Activated B cell treated with CpG ODN at 0.5 μM for 24 hours (primary cell): ENCODE results near the gene PRAMEF2. TPM values are rescaled to one million over a fixed set of nuclear protein-coding genes. Genes with fewer than 3 reads are reported as not detected.
"Not testable (repeated sequence)": the region's sequence is repeated elsewhere in the genome, so short reads cannot be mapped to it uniquely, and the experiment has no call there.

Experiments used
- ATAC-seq: fragments of 200-7000 bp; cut with Tn5 transposase; one replicate; pipeline ENCODE4 v1.10.0; 2021; ENCODE audit warnings: low read depth, mild to moderate bottlenecking, moderate library complexity
- CTCF ChIA-PET: fragments of 350-600 bp; sonication (Branson Sonifier 250); formaldehyde crosslinking; loops from one replicate; lab custom pipeline; 2021; ENCODE audit warnings: antibody characterized with exemption; lab: Charles Lee
- POLR2A ChIA-PET: fragments of 350-600 bp; sonication (Branson Sonifier 250); formaldehyde crosslinking; loops from one replicate; lab custom pipeline; 2021; ENCODE audit warnings: antibody characterized with exemption; lab: Charles Lee
- DNase-seq: peaks from one replicate; pipeline ENCODE4 v3.0.0; 2022
- H3K27ac Mint-ChIP-seq: one replicate; pipeline ENCODE4 v1.8.0; 2020; ENCODE audit warnings: mixed read lengths
- H3K27me3 Mint-ChIP-seq: one replicate; pipeline ENCODE4 v1.8.0; 2021; ENCODE audit warnings: mixed read lengths
- H3K36me3 Mint-ChIP-seq: one replicate; pipeline ENCODE4 v1.8.0; 2021; ENCODE audit warnings: low read depth, mixed read lengths
- H3K4me1 Mint-ChIP-seq: one replicate; pipeline ENCODE4 v1.8.0; 2021; ENCODE audit warnings: mixed read lengths
- H3K4me3 Mint-ChIP-seq: one replicate; pipeline ENCODE4 v1.8.0; 2020; ENCODE audit warnings: mild to moderate bottlenecking, mixed read lengths
- H3K9me3 Mint-ChIP-seq: one replicate; pipeline ENCODE4 v1.8.0; 2020; ENCODE audit warnings: mixed read lengths
- intact Hi-C: fragments of 100-400 bp; cut with micrococcal nuclease; formaldehyde crosslinking; loops from one replicate; pipeline ENCODE4 v1.15.1; 2024
- total RNA-seq: library from RNA; stranded (reverse); gene quantifications from 2 replicates; pipeline ENCODE4 v1.2.3, GENCODE V29; 2022
- TF ChIP-seq, protein P1 (sequence below): fragments of 200-600 bp; IDR thresholded peaks from one replicate; pipeline ENCODE4 v1.8.0; 2022; ENCODE audit warnings: antibody characterized with exemption, mild to moderate bottlenecking

PRAMEF2 gene, protein sequence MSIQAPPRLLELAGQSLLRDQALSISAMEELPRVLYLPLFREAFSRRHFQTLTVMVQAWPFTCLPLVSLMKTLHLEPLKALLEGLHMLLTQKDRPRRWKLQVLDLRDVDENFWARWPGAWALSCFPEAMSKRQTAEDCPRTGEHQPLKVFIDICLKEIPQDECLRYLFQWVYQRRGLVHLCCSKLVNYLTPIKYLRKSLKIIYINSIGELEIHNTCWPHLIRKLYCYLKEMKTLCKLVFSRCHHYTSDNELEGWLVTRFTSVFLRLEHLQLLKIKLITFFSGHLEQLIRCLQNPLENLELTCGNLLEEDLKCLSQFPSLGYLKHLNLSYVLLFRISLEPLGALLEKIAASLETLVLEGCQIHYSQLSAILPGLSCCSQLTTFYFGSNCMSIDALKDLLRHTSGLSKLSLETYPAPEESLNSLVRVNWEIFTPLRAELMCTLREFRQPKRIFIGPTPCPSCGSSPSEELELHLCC
- total RNA-seq, result not detected in 2 replicates

DNA sequence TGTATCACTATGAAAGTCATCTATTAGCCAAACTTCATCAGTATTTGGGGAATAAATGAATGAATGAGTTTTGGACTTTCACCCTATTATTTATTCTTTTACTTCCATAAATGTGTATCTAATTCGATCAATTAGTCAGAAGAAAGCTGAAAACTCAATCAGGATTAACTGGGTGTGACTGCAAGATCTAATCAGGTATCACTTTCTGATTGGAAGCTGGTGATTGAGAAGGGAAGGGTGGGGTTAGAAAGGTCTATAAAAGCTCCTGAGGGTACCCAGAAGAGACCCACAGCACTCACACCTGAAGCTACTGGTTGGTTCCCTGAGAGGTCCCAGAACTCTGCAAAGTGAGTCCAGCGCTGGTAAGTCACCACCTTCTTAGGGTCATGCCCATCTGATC is at the start of gene PRAMEF2:
Gene PRAMEF2 (plus strand): TSS at position 301 of the 400 bp plus-strand sequence. CDS start 1,924 bp downstream, outside the sequence.
- intact Hi-C loops, H3K36me3 Mint-ChIP-seq, DNase-seq, POLR2A ChIA-PET, H3K27me3 Mint-ChIP-seq, H3K4me3 Mint-ChIP-seq, H3K9me3 Mint-ChIP-seq, CTCF ChIA-PET, H3K4me1 Mint-ChIP-seq, ATAC-seq, H3K27ac Mint-ChIP-seq: not testable (repeated sequence)

DNA sequence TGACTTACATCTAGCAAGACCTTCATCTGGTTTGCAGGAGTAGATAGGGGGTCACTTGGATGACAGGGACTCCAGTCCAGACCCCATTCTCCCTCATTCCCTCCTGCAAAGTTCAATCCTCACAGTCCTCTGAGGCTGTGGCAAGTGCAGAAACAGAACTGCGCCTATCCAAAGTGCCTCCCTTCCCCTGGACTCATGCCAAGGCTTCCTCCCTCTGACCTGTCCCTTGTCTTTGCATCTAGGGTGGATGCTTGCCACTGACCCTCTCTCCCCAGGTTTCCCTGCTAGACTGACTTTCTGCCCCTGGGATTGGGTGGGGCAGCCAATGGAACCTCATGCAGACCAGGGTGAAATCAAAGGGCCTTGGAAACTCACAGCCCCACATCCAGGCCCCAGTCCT is 47.0 kb upstream of the PRAMEF2 start:
- DNase-seq, result no peak
- Mint-ChIP-seq H3K27me3 (peaks cover 17% of the 10 kb centered on the region), H3K9me3 (peaks cover 7% of the 10 kb centered on the region), H3K36me3 (no peaks in the 10 kb centered on the region), H3K27ac (no peak overlapping the region), H3K4me1 (no peaks in the 10 kb centered on the region), H3K4me3 (no peak overlapping the region)
- TF ChIP-seq, protein P1, sequence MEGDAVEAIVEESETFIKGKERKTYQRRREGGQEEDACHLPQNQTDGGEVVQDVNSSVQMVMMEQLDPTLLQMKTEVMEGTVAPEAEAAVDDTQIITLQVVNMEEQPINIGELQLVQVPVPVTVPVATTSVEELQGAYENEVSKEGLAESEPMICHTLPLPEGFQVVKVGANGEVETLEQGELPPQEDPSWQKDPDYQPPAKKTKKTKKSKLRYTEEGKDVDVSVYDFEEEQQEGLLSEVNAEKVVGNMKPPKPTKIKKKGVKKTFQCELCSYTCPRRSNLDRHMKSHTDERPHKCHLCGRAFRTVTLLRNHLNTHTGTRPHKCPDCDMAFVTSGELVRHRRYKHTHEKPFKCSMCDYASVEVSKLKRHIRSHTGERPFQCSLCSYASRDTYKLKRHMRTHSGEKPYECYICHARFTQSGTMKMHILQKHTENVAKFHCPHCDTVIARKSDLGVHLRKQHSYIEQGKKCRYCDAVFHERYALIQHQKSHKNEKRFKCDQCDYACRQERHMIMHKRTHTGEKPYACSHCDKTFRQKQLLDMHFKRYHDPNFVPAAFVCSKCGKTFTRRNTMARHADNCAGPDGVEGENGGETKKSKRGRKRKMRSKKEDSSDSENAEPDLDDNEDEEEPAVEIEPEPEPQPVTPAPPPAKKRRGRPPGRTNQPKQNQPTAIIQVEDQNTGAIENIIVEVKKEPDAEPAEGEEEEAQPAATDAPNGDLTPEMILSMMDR, result no peak
- intact Hi-C loops, result no loop called here
- ChIA-PET CTCF (no interaction called here), POLR2A (no interaction called here)
- no peak for ATAC-seq

DNA sequence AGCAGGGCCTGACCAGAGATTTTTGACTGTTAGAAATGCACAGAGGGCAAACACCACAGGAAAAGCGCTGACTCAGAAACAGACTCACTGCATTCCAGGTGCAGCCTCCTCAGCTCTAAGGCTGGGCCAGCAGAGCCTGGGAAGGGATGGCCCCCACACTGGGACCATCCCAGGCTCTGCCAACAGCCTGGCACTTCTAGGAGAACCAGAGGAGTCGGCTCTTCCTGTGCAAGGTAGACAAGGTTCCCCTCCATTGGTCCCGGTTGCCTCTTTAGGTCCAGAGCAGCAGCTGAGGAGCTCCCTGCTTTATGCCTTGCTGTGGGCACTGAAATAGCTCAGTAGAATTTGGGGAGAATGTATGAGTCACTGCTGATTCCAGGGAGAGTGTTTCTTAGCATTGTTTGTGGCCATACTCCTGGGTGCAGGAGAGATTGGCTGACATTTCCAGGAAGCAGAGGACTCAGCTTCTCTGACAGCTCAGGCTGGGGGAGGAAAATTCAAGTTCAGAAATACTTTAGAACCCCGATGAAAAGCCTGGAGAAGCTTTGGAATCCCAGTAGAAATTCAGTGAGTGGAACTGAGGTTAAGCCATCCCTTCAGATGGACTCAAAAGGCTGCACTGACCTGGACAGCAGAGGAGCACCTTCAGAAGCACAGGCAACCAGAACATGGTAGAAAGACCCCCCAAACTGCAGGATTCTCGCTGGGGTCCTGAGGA is 46.0 kb upstream of the PRAMEF2 start:
- Mint-ChIP-seq H3K36me3 (no peaks in the 10 kb centered on the region), H3K27me3 (peaks cover 17% of the 10 kb centered on the region), H3K9me3 (peaks cover 3% of the 10 kb centered on the region), H3K4me3 (no peak overlapping the region), H3K4me1 (no peaks in the 10 kb centered on the region), H3K27ac (no peak overlapping the region)
- ChIA-PET CTCF (no interaction called here), POLR2A (no interaction called here)
- TF ChIP-seq, protein P1, result no peak
- intact Hi-C loops, result no loop called here
- ATAC-seq (no peak), DNase-seq (no peak)

DNA sequence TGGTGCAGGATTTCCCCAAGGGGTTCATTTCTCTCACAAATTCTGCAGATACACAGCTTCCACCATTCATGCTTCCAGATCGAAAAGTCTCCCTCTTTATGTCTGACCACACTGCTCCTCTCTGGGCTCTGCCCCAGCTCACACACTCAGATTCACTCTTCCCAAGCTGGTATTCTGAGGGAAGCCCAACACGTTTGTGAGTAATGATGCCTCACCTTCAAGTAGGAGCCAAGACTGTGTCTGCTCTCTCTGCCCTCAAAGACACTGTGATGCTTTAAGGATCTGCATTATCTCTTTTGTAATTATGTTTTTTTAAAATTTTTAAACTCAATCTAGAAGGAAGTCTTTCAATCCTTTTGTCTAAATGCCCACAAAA is 45.5 kb upstream of the PRAMEF2 start:
- no peak overlapping the region for H3K27ac Mint-ChIP-seq
- POLR2A ChIA-PET, result no interaction called here
- intact Hi-C loops, result no loop called here

DNA sequence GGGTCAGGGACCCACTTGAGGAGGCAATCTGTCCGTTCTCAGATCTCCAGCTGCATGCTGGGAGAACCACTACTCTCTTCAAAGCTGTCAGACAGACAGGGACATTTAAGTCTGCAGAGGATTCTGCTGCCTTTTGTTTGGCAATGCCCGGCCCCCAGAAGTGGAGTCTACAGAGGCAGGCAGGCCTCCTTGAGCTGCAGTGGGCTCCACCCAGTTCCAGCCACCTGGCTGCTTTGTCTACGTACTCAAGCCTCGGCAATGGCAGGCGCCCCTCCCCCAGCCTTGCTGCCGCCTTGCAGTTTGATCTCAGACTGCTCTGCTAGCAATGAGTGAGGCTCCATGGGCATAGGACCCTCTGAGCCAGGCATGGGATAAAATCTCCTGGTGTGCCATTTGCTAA is 37.8 kb upstream of the PRAMEF2 start:
- intact Hi-C loops, POLR2A ChIA-PET: not testable (repeated sequence)

More for the DNA sequence above, 45.5 kb upstream of the PRAMEF2 start:
- H3K4me3 Mint-ChIP-seq, result no peak overlapping the region
- TF ChIP-seq, protein P1, result no peak
- no peak for DNase-seq
- no peaks in the 10 kb centered on the region for H3K36me3 Mint-ChIP-seq
- CTCF ChIA-PET, result no interaction called here
- H3K9me3 Mint-ChIP-seq, result peaks cover 3% of the 10 kb centered on the region
- H3K27me3 Mint-ChIP-seq, result peaks cover 17% of the 10 kb centered on the region
- no peak for ATAC-seq
- no peaks in the 10 kb centered on the region for H3K4me1 Mint-ChIP-seq

DNA sequence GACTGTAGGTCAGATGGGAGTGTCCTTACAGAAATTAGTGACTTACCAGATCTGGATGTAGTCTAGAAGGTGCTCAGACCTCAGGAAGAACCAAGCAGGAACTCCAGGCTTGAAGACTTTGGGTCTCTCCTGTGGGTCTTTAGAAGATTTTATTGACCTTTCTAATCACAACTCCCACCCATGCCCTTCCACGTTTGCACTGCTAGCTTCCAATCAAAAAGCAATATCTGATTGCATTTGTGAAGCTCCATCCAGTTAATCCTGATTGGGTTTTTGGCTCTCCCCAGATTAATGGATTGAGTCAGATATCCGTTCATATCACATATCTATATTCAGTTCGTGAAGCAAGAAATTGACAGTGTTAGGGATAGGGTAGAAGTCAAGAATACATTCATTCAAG is 25.6 kb upstream of the PRAMEF2 start, which contains the start of gene PRAMEF11:
Gene PRAMEF11 (minus strand): TSS at position 101 of the 400 bp plus-strand sequence. CDS start 2,621 bp downstream, outside the sequence.
- POLR2A ChIA-PET, H3K36me3 Mint-ChIP-seq, H3K9me3 Mint-ChIP-seq, ATAC-seq, intact Hi-C loops, H3K27me3 Mint-ChIP-seq, DNase-seq, H3K27ac Mint-ChIP-seq, H3K4me1 Mint-ChIP-seq, H3K4me3 Mint-ChIP-seq, CTCF ChIA-PET: not testable (repeated sequence)

More for the DNA sequence above, 37.8 kb upstream of the PRAMEF2 start:
- H3K4me1 Mint-ChIP-seq, ATAC-seq, H3K9me3 Mint-ChIP-seq, DNase-seq, H3K4me3 Mint-ChIP-seq, H3K27me3 Mint-ChIP-seq, CTCF ChIA-PET, H3K27ac Mint-ChIP-seq, H3K36me3 Mint-ChIP-seq: not testable (repeated sequence)

DNA sequence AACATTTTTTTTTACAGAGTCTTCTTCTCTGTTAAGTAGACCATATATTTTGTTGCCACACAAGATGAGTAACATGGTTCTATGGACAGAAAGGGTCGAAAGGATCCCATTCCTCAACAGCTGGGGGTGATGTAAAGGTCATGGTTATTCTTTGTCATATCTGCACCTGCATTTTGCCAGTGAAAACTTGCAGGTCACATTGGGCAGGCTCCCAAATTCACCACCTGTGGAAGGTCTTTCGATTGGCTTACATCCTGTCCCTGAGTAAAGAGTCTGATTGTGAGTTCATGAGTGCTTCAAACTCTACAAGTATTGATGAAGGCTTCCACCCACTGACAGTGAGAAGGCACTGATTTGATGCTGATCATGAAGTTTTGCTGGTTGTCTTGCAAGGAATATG is 23.6 kb upstream of the PRAMEF2 start:
- H3K4me3 Mint-ChIP-seq, ATAC-seq, H3K27me3 Mint-ChIP-seq, POLR2A ChIA-PET, H3K27ac Mint-ChIP-seq, H3K36me3 Mint-ChIP-seq, H3K9me3 Mint-ChIP-seq, H3K4me1 Mint-ChIP-seq, intact Hi-C loops, DNase-seq, CTCF ChIA-PET: not testable (repeated sequence)

DNA sequence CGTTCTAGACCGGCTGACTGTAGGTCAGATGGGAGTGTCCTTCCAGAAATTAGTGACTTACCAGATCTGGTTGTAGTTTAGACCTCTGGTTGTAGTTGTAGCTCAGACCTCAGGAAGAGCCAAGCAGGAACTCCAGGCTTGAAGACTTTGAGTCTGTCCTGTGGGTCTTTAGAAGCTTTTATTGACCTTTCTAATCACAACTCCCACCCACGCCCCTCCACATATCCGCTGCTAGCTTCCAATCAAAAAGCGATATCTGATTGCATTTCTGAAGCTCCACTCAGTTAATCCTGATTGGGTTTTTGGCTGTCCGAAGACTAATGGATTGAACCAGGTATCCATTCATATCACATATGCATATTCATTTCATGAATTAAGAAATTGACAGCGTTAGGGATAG is 8.3 kb upstream of the PRAMEF2 start, which contains the start of gene HNRNPCL1:
Gene HNRNPCL1 (minus strand): TSS at position 101 of the 400 bp plus-strand sequence. CDS start 431 bp downstream, outside the sequence.
- ATAC-seq, CTCF ChIA-PET, H3K27ac Mint-ChIP-seq, intact Hi-C loops, H3K36me3 Mint-ChIP-seq, H3K4me1 Mint-ChIP-seq, POLR2A ChIA-PET, H3K9me3 Mint-ChIP-seq, H3K27me3 Mint-ChIP-seq, DNase-seq, H3K4me3 Mint-ChIP-seq: not testable (repeated sequence)
